ENCODE results near the gene HSPG2.

HSPG2 gene

DNA sequence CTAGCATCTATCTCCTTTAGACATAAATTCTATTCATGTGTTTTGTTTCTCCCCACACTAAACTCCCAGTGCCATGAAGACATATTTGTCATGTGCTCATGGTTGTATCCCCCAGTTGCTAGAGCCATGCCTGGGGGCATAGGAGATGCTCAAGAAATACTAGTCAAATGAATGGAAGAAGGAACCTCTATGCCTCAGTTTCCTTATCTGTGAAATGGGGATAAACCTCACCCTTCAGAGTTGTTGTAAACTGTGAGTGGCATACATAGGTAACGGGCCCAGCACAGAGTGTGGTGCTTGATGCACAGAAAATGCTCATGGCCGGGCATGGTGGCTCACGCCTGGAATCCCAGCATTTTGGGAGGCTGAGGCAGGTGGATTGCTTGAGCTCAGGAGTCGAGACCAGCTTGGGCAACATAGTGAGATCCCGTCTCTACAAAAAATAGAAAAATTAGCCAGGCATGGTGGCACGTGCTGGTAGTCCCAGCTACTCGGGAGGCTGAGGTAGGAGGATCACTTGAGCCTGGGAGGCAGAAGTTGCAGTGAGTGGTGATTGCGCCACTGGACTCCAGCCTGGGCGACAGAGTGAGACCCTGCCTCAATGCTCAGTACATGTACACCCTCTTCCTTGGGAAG is 116.4 kb downstream of the HSPG2 start:
- Histone ChIP-seq H3K4me2 (no peak overlapping the region), H3K4me1 (ENCODE audit: low read depth, poor library complexity, severe bottlenecking) (no peaks in the 10 kb centered on the region), H2AFZ (ENCODE audit: low read depth) (no peak overlapping the region), H3K27ac (no peak overlapping the region), H3K27me3 (ENCODE audit: insufficient read depth, low read depth) (no peaks in the 10 kb centered on the region; the same call in 1 of the 2 replicates), H4K20me1 (ENCODE audit: insufficient read depth) (no peaks in the 10 kb centered on the region), H3K36me3 (ENCODE audit: insufficient read depth) (no peaks in the 10 kb centered on the region), H3K79me2 (ENCODE audit: insufficient read depth, low read depth) (no peaks in the 10 kb centered on the region), H3K9ac (no peak overlapping the region), H3K4me3 (IDR thresholded peaks at IDR 0.05; ENCODE audit: insufficient read depth, low read depth, low read length) (no peak overlapping the region)
- TF ChIP-seq CTCF (conservative IDR thresholded peaks at IDR 0.05; ENCODE audit: low read depth, low read length) = no peak

DNA sequence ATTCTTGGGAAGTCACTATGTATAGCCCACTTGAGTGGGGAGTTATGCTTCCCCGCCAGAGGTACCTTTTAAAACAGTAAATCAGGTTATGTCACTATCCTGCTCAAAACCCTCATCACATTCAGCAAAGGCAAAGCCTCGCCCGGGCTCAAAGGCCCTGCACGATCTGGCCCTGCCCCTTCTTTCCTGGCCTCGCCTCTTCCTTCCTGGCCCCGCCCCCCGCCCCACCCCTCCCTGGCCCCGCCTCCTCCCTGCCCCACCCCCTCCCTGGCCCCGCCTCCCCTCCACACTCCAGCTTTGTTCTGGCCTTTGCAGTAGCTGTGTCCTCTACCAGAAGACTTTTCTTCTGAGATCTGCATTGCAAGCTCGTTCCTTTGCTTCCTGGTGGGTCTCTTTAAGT is 118.5 kb downstream of the HSPG2 start:
- TF ChIP-seq CTCF (conservative IDR thresholded peaks at IDR 0.05; ENCODE audit: low read depth, low read length) = no peak
- H3K9ac ChIP-seq = no peak overlapping the region
- no peaks in the 10 kb centered on the region for H3K79me2 ChIP-seq (ENCODE audit: insufficient read depth, low read depth)
- H3K4me2 ChIP-seq = no peak overlapping the region
- no peak overlapping the region for H3K27ac ChIP-seq
- no peaks in the 10 kb centered on the region for H3K4me1 ChIP-seq (ENCODE audit: low read depth, poor library complexity, severe bottlenecking)
- no peaks in the 10 kb centered on the region for H4K20me1 ChIP-seq (ENCODE audit: insufficient read depth)
- H3K27me3 ChIP-seq (ENCODE audit: insufficient read depth, low read depth) = no peaks in the 10 kb centered on the region
- no peaks in the 10 kb centered on the region for H3K36me3 ChIP-seq (ENCODE audit: insufficient read depth)
- H2AFZ ChIP-seq (ENCODE audit: low read depth) = 0 out of 2 replicates have a peak overlapping the region, but pooled peaks have one; percentile 16
- no peak overlapping the region for H3K4me3 ChIP-seq (IDR thresholded peaks at IDR 0.05; ENCODE audit: insufficient read depth, low read depth, low read length)

- no peaks in the 10 kb centered on the region for H3K4me1 ChIP-seq (ENCODE audit: low read depth, poor library complexity, severe bottlenecking)
- H4K20me1 ChIP-seq (ENCODE audit: insufficient read depth) = no peaks in the 10 kb centered on the region
- H2AFZ ChIP-seq (ENCODE audit: low read depth) = no peak overlapping the region
- TF ChIP-seq CTCF (conservative IDR thresholded peaks at IDR 0.05; ENCODE audit: low read depth, low read length) = no peak
- H3K79me2 ChIP-seq (ENCODE audit: insufficient read depth, low read depth) = no peaks in the 10 kb centered on the region
- H3K9ac ChIP-seq = no peak overlapping the region
- H3K4me2 ChIP-seq = no peak overlapping the region
- H3K27me3 ChIP-seq (ENCODE audit: insufficient read depth, low read depth) = no peaks in the 10 kb centered on the region
- no peaks in the 10 kb centered on the region for H3K36me3 ChIP-seq (ENCODE audit: insufficient read depth)
- no peak overlapping the region for H3K4me3 ChIP-seq (IDR thresholded peaks at IDR 0.05; ENCODE audit: insufficient read depth, low read depth, low read length)
- H3K27ac ChIP-seq = no peak overlapping the region
These were observed 120.4 kb downstream of the HSPG2 start for GRCh38 chr1:21816602-21817302.

- Histone ChIP-seq H3K4me2 (no peak overlapping the region), H3K27ac (no peak overlapping the region), H3K36me3 (ENCODE audit: insufficient read depth) (no peaks in the 10 kb centered on the region), H2AFZ (ENCODE audit: low read depth) (no peak overlapping the region), H3K79me2 (ENCODE audit: insufficient read depth, low read depth) (no peaks in the 10 kb centered on the region), H3K4me1 (ENCODE audit: low read depth, poor library complexity, severe bottlenecking) (no peaks in the 10 kb centered on the region), H3K4me3 (IDR thresholded peaks at IDR 0.05; ENCODE audit: insufficient read depth, low read depth, low read length) (no peak overlapping the region), H4K20me1 (ENCODE audit: insufficient read depth) (no peaks in the 10 kb centered on the region), H3K27me3 (ENCODE audit: insufficient read depth, low read depth) (no peaks in the 10 kb centered on the region), H3K9ac (no peak overlapping the region)
- TF ChIP-seq CTCF (conservative IDR thresholded peaks at IDR 0.05; ENCODE audit: low read depth, low read length) = no peak
These were observed 121.3 kb downstream of the HSPG2 start for GRCh38 chr1:21815724-21816321.

Measured in KMS-11 (cell line).